SK-N-SH (cell line): ENCODE results near the gene ZNF705A. TPM values are rescaled to one million over a fixed set of nuclear protein-coding genes. Genes with fewer than 3 reads are reported as not detected.
"Not testable (repeated sequence)": the region's sequence is repeated elsewhere in the genome, so short reads cannot be mapped to it uniquely, and the experiment has no call there.

Experiments
- CTCF ChIA-PET: fragments of 300-600, 350-600 bp; formaldehyde crosslinking; extraction: SDS; loops from one replicate; lab custom pipeline; 2021; lab: Yijun Ruan, JAX
- POLR2A ChIA-PET: fragments of 350-600 bp; sonication (Branson Sonifier 250); formaldehyde crosslinking; extraction: SDS; loops from one replicate; lab custom pipeline; 2020; ENCODE audit warnings: antibody characterized with exemption, inconsistent platforms; lab: Yijun Ruan, JAX
- DNase-seq: peaks from one replicate; pipeline ENCODE4 v3.0.0; 2012
- H2AFZ ChIP-seq: fragments of 200-600 bp; sonication (generic); 2 replicates; pipeline ENCODE4 v1.8.1; 2016; ENCODE audit warnings: antibody characterized with exemption, mild to moderate bottlenecking, low read depth
- H3F3A ChIP-seq: fragments of 200-600 bp; sonication (generic); replicated peaks from 2 replicates; pipeline ENCODE3; 2016; ENCODE audit warnings: antibody characterized with exemption, mild to moderate bottlenecking; ENCODE audit not compliant: insufficient read depth
- H3K27ac ChIP-seq, 2 experiments: fragments of 200-500 bp in 1 of 2; fragments of 200-600 bp in 1 of 2; sonication (Bioruptor generic) in 1 of 2; sonication (generic), shearing (Covaris generic) in 1 of 2; 2 replicates each; pipeline versions ENCODE4 v1.5.1 to v1.6.1; 2014 to 2016; ENCODE audit warnings: low read depth in 2 of 2, inconsistent platforms in 1 of 2, low read length in 1 of 2, mild to moderate bottlenecking in 1 of 2, mixed read lengths in 1 of 2
- H3K27me3 ChIP-seq: fragments of 200-600 bp; sonication (generic), shearing (Covaris generic); 2 replicates; pipeline ENCODE4 v1.6.1; 2016; ENCODE audit warnings: mixed run types; ENCODE audit not compliant: insufficient read depth
- H3K36me3 ChIP-seq, 2 experiments: fragments of 200-500 bp in 1 of 2; fragments of 200-600 bp in 1 of 2; sonication (Bioruptor generic) in 1 of 2; sonication (generic) in 1 of 2; replicated peaks in 1 of 2; 2 replicates each; pipeline versions ENCODE3 to v1.5.1; 2014 to 2016; ENCODE audit warnings: low read length in 1 of 2, mild to moderate bottlenecking in 1 of 2; ENCODE audit not compliant: insufficient read depth in 2 of 2, control insufficient read depth in 1 of 2
- H3K4me1 ChIP-seq, 2 experiments: fragments of 200-500 bp in 1 of 2; fragments of 200-600 bp in 1 of 2; sonication (Bioruptor generic) in 1 of 2; sonication (generic), shearing (Covaris generic) in 1 of 2; 2 replicates each; pipeline versions ENCODE4 v1.5.1 to v1.6.1; 2014 to 2016; ENCODE audit warnings: low read depth in 1 of 2, low read length in 1 of 2, mixed run types in 1 of 2; ENCODE audit not compliant: insufficient read depth in 2 of 2, control insufficient read depth in 1 of 2
- H3K4me2 ChIP-seq: fragments of 200-600 bp; sonication (generic), shearing (Covaris generic); 2 replicates; pipeline ENCODE4 v1.6.1; 2017; ENCODE audit warnings: mixed run types
- H3K4me3 ChIP-seq, 2 experiments: fragments of 200-500 bp in 1 of 2; fragments of 200-600 bp in 1 of 2; sonication (Bioruptor generic) in 1 of 2; sonication (generic), shearing (Covaris generic) in 1 of 2; 2 replicates each; pipeline versions ENCODE4 v1.5.1 to v1.8.1; 2014 to 2016; ENCODE audit warnings: low read depth in 2 of 2, inconsistent platforms in 1 of 2, low read length in 1 of 2, mild to moderate bottlenecking in 1 of 2, mixed read lengths in 1 of 2, moderate library complexity in 1 of 2
- H3K79me2 ChIP-seq: fragments of 200-600 bp; sonication (generic); 2 replicates; pipeline ENCODE4 v1.8.1; 2017; ENCODE audit warnings: mild to moderate bottlenecking; ENCODE audit not compliant: insufficient read depth
- H3K9ac ChIP-seq: fragments of 200-600 bp; sonication (generic); 2 replicates; pipeline ENCODE4 v1.6.1; 2017; ENCODE audit warnings: mixed run types
- H3K9me2 ChIP-seq: fragments of 200-600 bp; sonication (generic); 2 replicates; pipeline ENCODE4 v1.6.1; 2017; ENCODE audit warnings: mixed run types
- H3K9me3 ChIP-seq: fragments of 200-600 bp; sonication (generic); 2 replicates; pipeline ENCODE4 v1.6.1; 2017; ENCODE audit warnings: mixed run types, mild to moderate bottlenecking, moderate library complexity
- H4K20me1 ChIP-seq: fragments of 200-600 bp; sonication (generic); 2 replicates; pipeline ENCODE4 v1.6.1; 2017; ENCODE audit warnings: mild to moderate bottlenecking, mixed run types; ENCODE audit not compliant: insufficient read depth
- FOXJ3 ChIP-seq: sonication (generic); formaldehyde crosslinking; IDR thresholded peaks from 2 replicates; pipeline ENCODE4 v1.5.1; 2020; ENCODE audit warnings: mild to moderate bottlenecking, missing genetic modification reagents
- JUND ChIP-seq: IDR thresholded peaks from 2 replicates; pipeline ENCODE4 v1.4.0; 2012
- MEF2A ChIP-seq: IDR thresholded peaks from 2 replicates; pipeline ENCODE4 v1.4.0; 2012; ENCODE audit warnings: low read depth, borderline replicate concordance
- TCF12 ChIP-seq: IDR thresholded peaks from 2 replicates; pipeline ENCODE4 v1.4.0; 2012
- WGBS: methylation state at CpG from one replicate; pipeline ENCODE4 v1.1.6; 2017; ENCODE audit warnings: low lambda C conversion rate; 5-methylcytosine and 5-hydroxymethylcytosine counted together
- polyA plus RNA-seq, 3 experiments: library from polyadenylated mRNA; depleted of rRNA; stranded (reverse); fragments of >200 nt; gene quantifications; 2 replicates each; pipeline ENCODE4 v1.2.3, GENCODE V29; 2012
- TF ChIP-seq, protein P1 (sequence below): IDR thresholded peaks from 2 replicates; pipeline ENCODE4 v1.4.0; 2012; ENCODE audit warnings: low read depth
- TF ChIP-seq, protein P2 (sequence below): IDR thresholded peaks from 2 replicates; pipeline ENCODE4; 2012
- TF ChIP-seq, protein P3 (sequence below): fragments of 200-600 bp; sonication (generic); IDR thresholded peaks from 2 replicates; pipeline ENCODE4 v1.6.1; 2017; ENCODE audit warnings: antibody characterized with exemption, mild to moderate bottlenecking, moderate library complexity
- TF ChIP-seq, protein P4 (sequence below): IDR thresholded peaks from 2 replicates; pipeline ENCODE4 v1.6.1; 2012; ENCODE audit warnings: mild to moderate bottlenecking, low read depth, low read length, moderate library complexity

Gene ZNF705A
- polyA plus RNA-seq, 1 of the 3 experiments (the other 2 are of a cell fraction), result not detected

DNA sequence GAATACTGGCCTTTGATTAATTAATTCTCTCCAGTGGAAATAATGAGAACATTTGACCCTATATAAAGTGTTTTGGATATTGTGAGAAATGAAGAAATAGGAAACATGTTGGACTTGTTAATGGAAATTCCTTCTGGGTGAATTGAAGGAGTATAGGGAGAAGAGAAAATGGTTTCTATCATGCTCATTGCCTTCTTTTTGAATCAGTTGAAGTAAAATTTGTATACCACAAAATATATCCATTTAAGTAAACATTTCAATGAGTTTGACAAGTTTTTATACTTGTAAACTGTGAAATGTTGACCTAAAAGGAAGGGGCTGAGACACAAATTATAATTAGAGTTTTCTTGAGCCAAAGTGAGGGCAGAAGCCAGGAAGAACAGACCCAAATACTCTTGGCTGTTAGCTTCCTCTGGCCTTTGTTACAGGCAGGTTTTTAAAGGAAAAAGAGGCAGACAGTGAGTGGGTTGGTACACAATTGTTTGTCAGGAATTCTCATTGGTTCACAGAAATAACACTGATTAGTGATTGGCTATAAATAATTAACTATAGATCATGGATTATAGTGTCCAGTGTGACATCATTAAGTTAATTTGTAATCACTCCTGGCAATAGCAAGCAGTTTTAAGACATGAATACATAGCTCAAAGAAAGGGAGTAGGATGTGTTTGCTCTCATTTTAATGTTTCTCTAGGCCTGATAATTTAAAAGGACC lies 826 bp downstream of the ZNF705A start:
- Histone ChIP-seq H3F3A (peaks cover 33% of the 10 kb centered on the region), H2AFZ (peak overlapping the region; percentile 74), H4K20me1 (no peaks in the 10 kb centered on the region), H3K79me2 (no peaks in the 10 kb centered on the region), H3K9ac (peak overlapping the region; percentile 4; the same call in 1 of the 2 replicates), H3K4me1 (peaks cover 0 to 30% of the 10 kb centered on the region in 2 experiments; a peak in 1 of 4 replicates), H3K9me3 (no peaks in the 10 kb centered on the region), H3K4me3 (no peak overlapping the region; a peak in 1 of 4 replicates), H3K4me2 (peak overlapping the region; percentile 45; the same call in 1 of the 2 replicates), H3K9me2 (no peaks in the 10 kb centered on the region), H3K27ac (peak overlapping the region; percentile 62 to 81; a peak in 3 of 4 replicates), H3K36me3 (no peaks in the 10 kb centered on the region), H3K27me3 (no peaks in the 10 kb centered on the region)
- no peak for DNase-seq
- CTCF ChIA-PET, result interaction anchor here (1.0 kb wide), 1 partner anchor 79 kb away, joined by 3 read pairs; no protein-coding TSS in a partner anchor
- TF ChIP-seq JUND (no peak), FOXJ3 (no peak), MEF2A (no peak), TCF12 (no peak)
- TF ChIP-seq, protein P1, sequence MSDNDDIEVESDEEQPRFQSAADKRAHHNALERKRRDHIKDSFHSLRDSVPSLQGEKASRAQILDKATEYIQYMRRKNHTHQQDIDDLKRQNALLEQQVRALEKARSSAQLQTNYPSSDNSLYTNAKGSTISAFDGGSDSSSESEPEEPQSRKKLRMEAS, result no peak
- TF ChIP-seq, protein P2, sequence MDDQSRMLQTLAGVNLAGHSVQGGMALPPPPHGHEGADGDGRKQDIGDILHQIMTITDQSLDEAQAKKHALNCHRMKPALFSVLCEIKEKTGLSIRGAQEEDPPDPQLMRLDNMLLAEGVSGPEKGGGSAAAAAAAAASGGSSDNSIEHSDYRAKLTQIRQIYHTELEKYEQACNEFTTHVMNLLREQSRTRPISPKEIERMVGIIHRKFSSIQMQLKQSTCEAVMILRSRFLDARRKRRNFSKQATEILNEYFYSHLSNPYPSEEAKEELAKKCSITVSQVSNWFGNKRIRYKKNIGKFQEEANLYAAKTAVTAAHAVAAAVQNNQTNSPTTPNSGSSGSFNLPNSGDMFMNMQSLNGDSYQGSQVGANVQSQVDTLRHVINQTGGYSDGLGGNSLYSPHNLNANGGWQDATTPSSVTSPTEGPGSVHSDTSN, result no peak
- TF ChIP-seq, protein P3, sequence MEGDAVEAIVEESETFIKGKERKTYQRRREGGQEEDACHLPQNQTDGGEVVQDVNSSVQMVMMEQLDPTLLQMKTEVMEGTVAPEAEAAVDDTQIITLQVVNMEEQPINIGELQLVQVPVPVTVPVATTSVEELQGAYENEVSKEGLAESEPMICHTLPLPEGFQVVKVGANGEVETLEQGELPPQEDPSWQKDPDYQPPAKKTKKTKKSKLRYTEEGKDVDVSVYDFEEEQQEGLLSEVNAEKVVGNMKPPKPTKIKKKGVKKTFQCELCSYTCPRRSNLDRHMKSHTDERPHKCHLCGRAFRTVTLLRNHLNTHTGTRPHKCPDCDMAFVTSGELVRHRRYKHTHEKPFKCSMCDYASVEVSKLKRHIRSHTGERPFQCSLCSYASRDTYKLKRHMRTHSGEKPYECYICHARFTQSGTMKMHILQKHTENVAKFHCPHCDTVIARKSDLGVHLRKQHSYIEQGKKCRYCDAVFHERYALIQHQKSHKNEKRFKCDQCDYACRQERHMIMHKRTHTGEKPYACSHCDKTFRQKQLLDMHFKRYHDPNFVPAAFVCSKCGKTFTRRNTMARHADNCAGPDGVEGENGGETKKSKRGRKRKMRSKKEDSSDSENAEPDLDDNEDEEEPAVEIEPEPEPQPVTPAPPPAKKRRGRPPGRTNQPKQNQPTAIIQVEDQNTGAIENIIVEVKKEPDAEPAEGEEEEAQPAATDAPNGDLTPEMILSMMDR, result no peak
- TF ChIP-seq, protein P4, sequence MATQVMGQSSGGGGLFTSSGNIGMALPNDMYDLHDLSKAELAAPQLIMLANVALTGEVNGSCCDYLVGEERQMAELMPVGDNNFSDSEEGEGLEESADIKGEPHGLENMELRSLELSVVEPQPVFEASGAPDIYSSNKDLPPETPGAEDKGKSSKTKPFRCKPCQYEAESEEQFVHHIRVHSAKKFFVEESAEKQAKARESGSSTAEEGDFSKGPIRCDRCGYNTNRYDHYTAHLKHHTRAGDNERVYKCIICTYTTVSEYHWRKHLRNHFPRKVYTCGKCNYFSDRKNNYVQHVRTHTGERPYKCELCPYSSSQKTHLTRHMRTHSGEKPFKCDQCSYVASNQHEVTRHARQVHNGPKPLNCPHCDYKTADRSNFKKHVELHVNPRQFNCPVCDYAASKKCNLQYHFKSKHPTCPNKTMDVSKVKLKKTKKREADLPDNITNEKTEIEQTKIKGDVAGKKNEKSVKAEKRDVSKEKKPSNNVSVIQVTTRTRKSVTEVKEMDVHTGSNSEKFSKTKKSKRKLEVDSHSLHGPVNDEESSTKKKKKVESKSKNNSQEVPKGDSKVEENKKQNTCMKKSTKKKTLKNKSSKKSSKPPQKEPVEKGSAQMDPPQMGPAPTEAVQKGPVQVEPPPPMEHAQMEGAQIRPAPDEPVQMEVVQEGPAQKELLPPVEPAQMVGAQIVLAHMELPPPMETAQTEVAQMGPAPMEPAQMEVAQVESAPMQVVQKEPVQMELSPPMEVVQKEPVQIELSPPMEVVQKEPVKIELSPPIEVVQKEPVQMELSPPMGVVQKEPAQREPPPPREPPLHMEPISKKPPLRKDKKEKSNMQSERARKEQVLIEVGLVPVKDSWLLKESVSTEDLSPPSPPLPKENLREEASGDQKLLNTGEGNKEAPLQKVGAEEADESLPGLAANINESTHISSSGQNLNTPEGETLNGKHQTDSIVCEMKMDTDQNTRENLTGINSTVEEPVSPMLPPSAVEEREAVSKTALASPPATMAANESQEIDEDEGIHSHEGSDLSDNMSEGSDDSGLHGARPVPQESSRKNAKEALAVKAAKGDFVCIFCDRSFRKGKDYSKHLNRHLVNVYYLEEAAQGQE, result no peak
- POLR2A ChIA-PET, result no interaction called here

DNA sequence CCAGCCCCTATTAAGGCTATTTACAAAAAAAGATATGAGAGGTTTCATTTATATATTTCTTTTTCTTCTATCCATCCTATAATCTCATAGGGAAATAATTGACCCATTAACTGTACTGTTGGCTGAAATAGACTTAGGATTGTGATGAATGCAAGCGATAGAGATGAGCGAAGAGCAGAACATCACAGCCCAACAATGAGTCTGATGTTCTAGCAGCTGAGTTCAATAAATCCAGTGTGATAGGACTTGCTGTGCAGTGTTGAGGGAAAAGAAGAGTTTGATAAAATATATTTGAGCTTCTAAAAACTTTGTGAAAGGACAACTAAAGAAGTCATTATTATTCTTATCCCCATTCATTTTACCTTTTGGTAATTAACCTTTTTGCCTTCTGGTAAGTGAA lies 16.1 kb downstream of the ZNF705A start:
- H3K4me1 ChIP-seq, H3K36me3 ChIP-seq, H3K4me3 ChIP-seq, H3F3A ChIP-seq, H3K27me3 ChIP-seq, H3K79me2 ChIP-seq, CTCF ChIA-PET, H2AFZ ChIP-seq, H3K27ac ChIP-seq, DNase-seq, H3K9me2 ChIP-seq, H3K9me3 ChIP-seq, H3K4me2 ChIP-seq, H3K9ac ChIP-seq, POLR2A ChIA-PET, H4K20me1 ChIP-seq: not testable (repeated sequence)
- WGBS, result 92% methylated on average over 2 of the region's 2 CpGs
